OCI-LY7 (cell line): ENCODE results near the gene MTF1. TPM values are rescaled to one million over a fixed set of nuclear protein-coding genes. Genes with fewer than 3 reads are reported as not detected.

ENCODE experiments used
- BruUV-seq: library from RNA; stranded (reverse); fragments of 400-500 nt; replicated peaks from 2 replicates; lab custom pipeline; 2021; lab: Mats Ljungman, UMichigan
- CTCF ChIA-PET: fragments of 300-600 bp; sonication (Branson Sonifier 250); formaldehyde crosslinking; loops from one replicate; lab custom pipeline; 2022; ENCODE audit warnings: antibody characterized with exemption; ENCODE audit not compliant: unreplicated experiment; lab: Charles Lee
- POLR2A ChIA-PET: fragments of 300-600 bp; sonication (Branson Sonifier 250); formaldehyde crosslinking; loops from one replicate; lab custom pipeline; 2022; ENCODE audit warnings: antibody characterized with exemption; lab: Charles Lee
- DNase-seq: peaks from one replicate; pipeline ENCODE4 v3.0.0-alpha.2; 2015; ENCODE audit warnings: low spot score
- H2AFZ ChIP-seq: fragments of 200-600 bp; sonication (generic), shearing (Covaris generic); 2 replicates; pipeline ENCODE4 v1.6.1; 2014; ENCODE audit warnings: mild to moderate bottlenecking, antibody characterized with exemption, low read length, moderate library complexity
- H3K27ac ChIP-seq: fragments of 200-600 bp; sonication (generic); 2 replicates; pipeline ENCODE4 v1.5.1; 2014; ENCODE audit warnings: mixed run types, low read depth, mild to moderate bottlenecking, moderate library complexity, low read length, inconsistent platforms; ENCODE audit not compliant: poor library complexity, severe bottlenecking
- H3K36me3 ChIP-seq: fragments of 200-600 bp; sonication (generic); 2 replicates; pipeline ENCODE4 v1.6.1; 2014; ENCODE audit warnings: mild to moderate bottlenecking, antibody characterized with exemption, low read length, moderate library complexity, mixed read lengths; ENCODE audit not compliant: insufficient read depth
- H3K4me1 ChIP-seq: fragments of 200-600 bp; sonication (generic); 2 replicates; pipeline ENCODE4 v1.5.1; 2014; ENCODE audit warnings: mild to moderate bottlenecking, low read length; ENCODE audit not compliant: insufficient read depth, poor library complexity, severe bottlenecking
- H3K4me2 ChIP-seq: fragments of 200-600 bp; sonication (generic); 2 replicates; pipeline ENCODE4 v1.6.1; 2014; ENCODE audit warnings: mild to moderate bottlenecking, low read length
- H3K4me3 ChIP-seq: fragments of 200-600 bp; sonication (generic); 2 replicates; pipeline ENCODE4 v1.5.1; 2014; ENCODE audit warnings: mild to moderate bottlenecking, low read depth, low read length; ENCODE audit not compliant: poor library complexity, severe bottlenecking
- H3K79me2 ChIP-seq: fragments of 200-600 bp; sonication (generic); 2 replicates; pipeline ENCODE4 v1.6.1; 2016; ENCODE audit warnings: low read depth, mild to moderate bottlenecking, low read length, moderate library complexity, mixed read lengths; ENCODE audit not compliant: insufficient read depth
- H3K9me2 ChIP-seq: fragments of 200-600 bp; sonication (generic); 2 replicates; pipeline ENCODE4 v1.6.1; 2016; ENCODE audit warnings: mild to moderate bottlenecking, low read length, mixed read lengths; ENCODE audit not compliant: insufficient read depth
- H3K9me3 ChIP-seq: fragments of 200-600 bp; sonication (generic); 2 replicates; pipeline ENCODE4 v1.6.1; 2014; ENCODE audit warnings: mild to moderate bottlenecking, mixed run types, low read length, mixed read lengths
- H4K20me1 ChIP-seq: fragments of 200-600 bp; sonication (generic); 2 replicates; pipeline ENCODE4 v1.6.1; 2014; ENCODE audit warnings: mild to moderate bottlenecking, antibody characterized with exemption, low read length, moderate library complexity, mixed read lengths; ENCODE audit not compliant: insufficient read depth
- CTCF ChIP-seq: fragments of 200-600 bp; sonication (generic); conservative IDR thresholded peaks from 2 replicates; pipeline ENCODE4 v1.5.1; 2014; ENCODE audit warnings: mild to moderate bottlenecking, antibody characterized with exemption, low read length, moderate library complexity, mixed read lengths
- EZH2phosphoT487 ChIP-seq: fragments of 200-600 bp; sonication (generic); IDR thresholded peaks from 2 replicates; pipeline ENCODE4 v1.6.1; 2018; ENCODE audit warnings: low read depth, borderline replicate concordance, mild to moderate bottlenecking, mixed run types, antibody characterized with exemption, low read length, moderate library complexity, mixed read lengths
- intact Hi-C: fragments of 100-400 bp; cut with micrococcal nuclease; formaldehyde crosslinking; loops from one replicate; pipeline ENCODE4 v1.10.0; 2022; ENCODE audit not compliant: unreplicated experiment
- total RNA-seq, 2 experiments: library from RNA; depleted of rRNA in 1 of 2; stranded (reverse); fragments of >200 nt in 1 of 2; shearing (Covaris generic) in 1 of 2; gene quantifications; 2 replicates each; pipeline ENCODE4 v1.2.3, GENCODE V29; 2014 to 2022

MTF1 gene
- total RNA-seq, 2 experiments from 2014 or later, result 1.8 to 16.5 TPM

- TF ChIP-seq CTCF, result no peak
- TF ChIP-seq EZH2phosphoT487, result no peak
- H3K27ac ChIP-seq, result no peak overlapping the region
- no peaks in the 10 kb centered on the region for H3K9me3 ChIP-seq
- H3K36me3 ChIP-seq, result peaks cover 49% of the 10 kb centered on the region
- no peaks in the 10 kb centered on the region for H4K20me1 ChIP-seq
- H2AFZ ChIP-seq, result no peak overlapping the region
- BruUV-seq, result no TSS peak
- no peak for DNase-seq
- no peak overlapping the region for H3K4me2 ChIP-seq
- CTCF ChIA-PET, result no interaction called here
- no peaks in the 10 kb centered on the region for H3K9me2 ChIP-seq
- H3K4me3 ChIP-seq, result no peak overlapping the region
- peaks cover 34% of the 10 kb centered on the region; the same call in 1 of the 2 replicates for H3K79me2 ChIP-seq
- intact Hi-C loops, result no loop called here
- H3K4me1 ChIP-seq, result peaks cover 9% of the 10 kb centered on the region
- POLR2A ChIA-PET, result interaction anchor here (0.6 to 3.4 kb wide), 4 partner anchors 8 to 103 kb away, joined by 4 to 11 read pairs (median 6); partner anchors contain the start of gene MTF1
These were observed 13.6 kb downstream of the MTF1 start for GRCh38 chr1:37845786-37846185.

- H3K9me3 ChIP-seq, result no peaks in the 10 kb centered on the region
- peaks cover 56% of the 10 kb centered on the region for H3K36me3 ChIP-seq
- intact Hi-C loops, result no loop called here
- no peak overlapping the region for H3K4me3 ChIP-seq
- ChIA-PET CTCF (no interaction called here), POLR2A (interaction anchor here (1.0 to 3.4 kb wide), 2 partner anchors 8 to 14 kb away, joined by 8 to 11 read pairs; partner anchors contain the start of gene MTF1)
- no peaks in the 10 kb centered on the region for H3K9me2 ChIP-seq
- H3K79me2 ChIP-seq, result peaks cover 28% of the 10 kb centered on the region; the same call in 1 of the 2 replicates
- no peak overlapping the region for H3K27ac ChIP-seq
- H3K4me1 ChIP-seq, result peaks cover 9% of the 10 kb centered on the region
- TF ChIP-seq CTCF (no peak), EZH2phosphoT487 (no peak)
- H4K20me1 ChIP-seq, result no peaks in the 10 kb centered on the region
- no peak for DNase-seq
- H2AFZ ChIP-seq, result no peak overlapping the region
- no TSS peak for BruUV-seq
- no peak overlapping the region for H3K4me2 ChIP-seq
These were observed 14.2 kb downstream of the MTF1 start for GRCh38 chr1:37845049-37845646.

- ChIA-PET CTCF (no interaction called here), POLR2A (interaction anchor here (1.0 kb wide), 1 partner anchor 9 kb away, joined by 8 read pairs; no protein-coding TSS in a partner anchor)
- no peak overlapping the region for H3K4me3 ChIP-seq
- intact Hi-C loops, result no loop called here
- H3K36me3 ChIP-seq, result peaks cover 62% of the 10 kb centered on the region
- no peak overlapping the region for H2AFZ ChIP-seq
- no TSS peak for BruUV-seq
- no peak overlapping the region for H3K27ac ChIP-seq
- peaks cover 23% of the 10 kb centered on the region; the same call in 1 of the 2 replicates for H3K79me2 ChIP-seq
- H3K9me3 ChIP-seq, result no peaks in the 10 kb centered on the region
- TF ChIP-seq CTCF (no peak), EZH2phosphoT487 (no peak)
- no peak for DNase-seq
- peaks cover 9% of the 10 kb centered on the region for H3K4me1 ChIP-seq
- H3K9me2 ChIP-seq, result no peaks in the 10 kb centered on the region
- H4K20me1 ChIP-seq, result no peaks in the 10 kb centered on the region
- H3K4me2 ChIP-seq, result no peak overlapping the region
These were observed 14.9 kb downstream of the MTF1 start for GRCh38 chr1:37844536-37844935.
